Hematopoietic multipotent progenitor cell (in vitro differentiated cells): Measurements from ENCODE around the gene HSD3B2. TPM values are rescaled to one million over a fixed set of nuclear protein-coding genes. Genes with fewer than 3 reads are reported as not detected.
"Not testable (repeated sequence)": the region's sequence is repeated elsewhere in the genome, so short reads cannot be mapped to it uniquely, and the experiment has no call there.

Experiments used
- DNase-seq, 3 donors: peaks; one replicate each; pipeline ENCODE4 v3.0.0-alpha.2; 2011 to 2015; ENCODE audit warnings: low read depth in 2 of 3, low spot score in 2 of 3
- total RNA-seq: library from RNA; depleted of rRNA; stranded (reverse); fragments of >200 nt; gene quantifications from one replicate; pipeline ENCODE4 v1.2.3, GENCODE V29; 2012

The HSD3B2 gene
- not detected for total RNA-seq

DNA sequence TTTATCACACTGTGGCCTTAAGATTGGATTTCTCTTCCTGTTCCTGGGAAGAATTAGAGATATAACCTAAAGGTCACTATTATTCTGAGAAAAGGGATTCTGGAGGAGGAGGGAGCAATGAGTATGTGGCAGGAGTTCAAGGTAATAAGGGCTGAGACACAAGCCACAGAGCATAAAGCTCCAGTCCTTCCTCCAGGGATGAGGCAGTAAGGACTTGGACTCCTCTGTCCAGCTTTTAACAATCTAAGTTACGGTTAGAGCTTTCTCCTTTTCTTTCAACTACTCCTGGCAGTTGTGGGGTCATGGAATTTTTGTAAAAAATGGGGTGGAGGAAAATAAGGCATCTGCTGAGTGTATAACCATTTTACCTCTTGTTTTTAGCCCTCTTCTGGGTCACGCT is at the start of gene HSD3B2:
TSS of gene HSD3B2 (plus strand) at position 201 of the 400 bp plus-strand sequence. CDS start 270 bp downstream, outside the sequence.
- DNase-seq, result no peak

DNA sequence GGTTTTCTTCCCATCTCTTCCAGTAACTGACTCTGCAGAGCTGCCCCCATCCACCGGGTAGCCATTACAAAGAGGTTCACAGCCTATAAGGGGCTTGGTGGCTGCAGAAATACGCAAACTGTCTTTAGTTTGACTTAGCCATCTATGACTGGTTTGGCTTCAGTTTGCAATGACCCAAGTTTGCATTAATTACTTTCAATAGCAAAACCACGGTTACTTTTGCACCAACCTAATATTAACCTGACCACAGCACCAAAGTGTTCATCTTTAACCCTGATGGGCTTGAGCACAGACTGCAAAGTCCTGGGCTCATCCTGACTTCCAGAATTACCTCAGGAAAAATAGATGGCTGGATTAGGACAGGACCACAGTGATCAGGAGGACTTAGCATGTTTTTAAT is 48.5 kb upstream of the HSD3B2 start:
- no peak for DNase-seq

DNA sequence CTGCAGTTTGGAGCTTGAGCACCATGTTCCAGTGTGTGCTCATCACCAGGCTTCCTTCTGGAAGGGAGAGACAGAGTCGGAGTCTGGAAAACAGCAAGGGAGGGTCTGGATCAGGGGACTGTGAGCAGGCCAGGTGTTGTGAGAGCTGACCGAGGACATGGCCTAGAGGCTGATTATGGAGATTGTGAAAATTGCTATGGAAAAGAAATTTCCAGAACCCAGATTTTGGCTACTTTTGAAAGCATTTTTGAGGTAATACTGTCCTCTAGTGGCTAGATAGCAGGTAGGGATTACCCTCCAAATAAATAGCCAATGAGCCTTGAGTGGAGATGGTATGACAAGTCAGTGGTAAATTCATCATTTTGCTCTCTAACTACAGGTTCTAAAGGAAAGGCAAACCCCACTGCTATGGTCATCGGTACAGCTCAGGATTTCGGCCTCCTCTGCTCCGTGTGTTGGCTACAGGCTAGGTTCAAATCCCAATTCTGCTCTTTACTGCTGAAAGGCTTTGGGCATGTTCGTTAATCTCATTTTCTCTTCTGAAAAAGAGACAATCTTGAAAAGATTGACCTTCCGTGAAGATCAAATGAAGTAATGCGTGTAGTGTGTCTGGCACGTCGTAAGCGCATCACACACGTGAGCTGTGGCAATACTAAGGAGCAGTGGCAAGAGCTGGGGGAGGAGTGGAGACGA is 47.4 kb upstream of the HSD3B2 start:
- DNase-seq, result peak in 2 of 3 donors; percentile 1 to 28

DNA sequence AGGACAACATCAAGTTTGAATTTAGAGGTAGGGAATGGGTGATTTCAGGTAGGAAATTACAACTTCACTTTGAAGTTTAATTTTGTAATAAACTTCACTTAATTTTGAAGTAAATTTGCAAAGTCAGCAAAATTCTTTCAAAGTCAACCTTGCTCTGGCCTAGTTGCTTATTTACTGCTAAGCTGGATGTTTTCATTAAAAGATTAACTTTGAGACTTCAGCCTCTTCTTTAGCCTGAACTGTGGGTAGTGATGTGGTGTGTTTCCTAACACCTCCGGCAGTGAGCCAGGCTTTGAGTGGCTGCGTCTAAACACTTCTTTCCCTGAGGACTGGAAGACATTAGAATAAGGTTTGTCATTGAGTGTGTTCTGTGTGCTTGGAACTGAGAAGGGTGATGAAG is 46.4 kb upstream of the HSD3B2 start, which contains the start of gene HAO2:
TSS of gene HAO2 (plus strand) at position 232 of the 400 bp plus-strand sequence. CDS start 12,301 bp downstream, outside the sequence.
- no peak for DNase-seq

DNA sequence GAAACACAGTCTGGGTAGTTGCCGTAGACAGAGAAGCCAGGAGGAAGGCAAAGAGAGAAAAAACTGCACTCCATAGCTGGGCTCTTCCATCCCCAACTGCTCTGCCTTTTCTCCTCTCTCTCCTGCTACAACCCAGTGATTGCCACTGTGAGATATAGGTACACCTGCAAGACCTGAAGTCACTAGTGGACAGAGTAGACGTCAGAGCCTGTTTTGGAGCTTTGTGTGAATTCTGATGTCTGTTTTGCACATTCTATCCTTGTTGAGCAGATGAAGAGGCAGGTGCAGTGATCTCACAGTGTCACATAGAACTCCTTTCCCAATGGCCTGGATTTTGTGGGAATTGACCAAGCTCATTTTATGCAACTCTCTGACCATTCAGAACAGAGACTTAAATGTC is 44.2 kb upstream of the HSD3B2 start:
- DNase-seq, result no peak

DNA sequence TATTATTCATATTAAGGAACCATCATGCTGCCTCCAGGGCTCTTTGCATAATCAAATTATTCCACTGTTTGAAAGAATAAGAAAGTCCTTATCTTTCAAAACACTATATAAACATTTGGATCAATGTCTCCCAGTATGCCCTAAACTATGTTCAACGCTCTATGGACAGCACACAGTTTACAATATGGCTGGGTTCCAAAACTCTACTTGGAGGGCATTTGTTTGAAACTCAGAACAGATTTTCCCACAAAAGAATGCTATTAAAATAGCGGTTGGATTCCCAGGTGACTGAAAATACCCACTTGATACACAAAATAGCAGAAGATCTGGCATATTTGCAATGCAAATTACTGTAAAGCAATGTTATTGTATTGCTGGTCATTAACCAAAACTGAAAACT is 43.1 kb upstream of the HSD3B2 start:
- DNase-seq, result no peak

DNA sequence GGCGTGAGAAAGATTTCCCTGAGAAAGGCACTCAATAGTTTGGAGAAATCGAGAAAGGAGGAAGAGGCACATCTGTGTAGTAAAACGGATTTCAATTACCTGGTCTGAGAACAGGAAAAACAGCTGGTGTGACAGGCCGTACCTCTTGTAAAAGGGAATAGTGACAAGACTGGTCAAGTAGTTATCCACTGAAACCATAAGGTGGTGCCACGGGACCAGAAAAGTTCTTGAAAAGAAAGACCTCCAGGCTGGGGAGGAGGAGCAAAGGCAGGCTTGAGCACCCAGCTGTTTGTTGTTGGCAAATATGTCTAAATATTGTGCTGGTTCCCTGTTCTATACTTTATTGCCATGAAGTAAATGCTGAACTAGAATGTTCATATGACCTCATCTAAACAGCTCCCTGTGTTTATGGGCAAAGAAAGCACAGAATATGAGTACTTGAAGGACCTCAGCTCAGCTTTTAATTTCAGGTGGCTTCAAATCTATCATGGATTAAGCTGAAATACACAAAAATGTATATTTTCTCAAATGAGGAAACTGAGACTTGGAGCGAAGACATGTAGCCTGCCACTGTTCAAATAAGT is 42.4 kb upstream of the HSD3B2 start:
- peak in 2 of 3 donors; percentile 9 to 42 for DNase-seq

DNA sequence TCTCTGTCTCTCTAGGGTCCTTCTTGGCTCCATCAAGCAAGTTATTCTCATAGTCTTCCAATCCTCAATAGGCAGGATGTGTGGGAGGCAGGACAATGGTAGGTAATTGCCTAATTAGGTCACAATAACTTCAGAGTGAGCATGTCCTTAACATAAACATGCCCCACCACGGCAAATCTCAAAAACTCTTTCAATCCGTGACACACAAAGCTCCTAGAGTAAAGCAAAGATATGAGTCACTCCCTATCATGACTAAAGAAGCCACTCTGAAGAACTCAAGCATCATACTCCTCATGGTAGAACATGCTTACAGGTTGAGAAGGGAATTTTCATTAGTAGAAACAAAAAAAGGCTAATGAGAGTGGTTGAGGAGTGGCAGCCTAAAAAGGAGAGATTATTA is 41.5 kb upstream of the HSD3B2 start:
- DNase-seq, result no peak

DNA sequence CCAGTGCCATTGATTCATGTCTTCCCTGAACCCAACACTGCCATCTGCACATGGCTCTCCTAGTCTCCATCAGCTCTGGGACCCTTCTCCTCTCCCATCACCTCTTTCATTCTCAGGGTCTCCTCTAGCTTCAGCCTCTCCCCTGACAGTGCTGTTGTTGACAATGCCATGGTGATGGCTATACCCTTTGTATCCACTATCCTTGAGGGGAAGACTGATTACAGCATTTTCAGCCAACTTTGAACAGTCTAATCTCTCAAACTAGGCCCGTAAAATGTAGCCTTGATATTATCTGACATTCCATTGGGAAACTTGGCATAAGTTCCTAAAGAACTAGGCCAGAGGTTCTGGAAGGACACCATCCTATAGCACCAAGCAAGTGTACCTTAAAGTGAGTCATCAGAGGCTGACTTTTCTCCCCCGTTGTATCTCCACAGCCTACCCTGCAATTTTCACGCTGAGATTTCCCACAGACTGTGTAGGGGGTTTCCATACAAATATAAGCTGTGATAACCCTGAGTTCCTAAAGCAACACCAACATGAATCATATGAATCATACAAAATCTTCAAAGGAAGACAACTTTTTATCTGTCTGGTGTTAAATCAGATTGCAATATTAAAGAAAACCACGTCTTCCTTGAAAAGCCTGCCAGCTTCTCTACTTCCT is 40.6 kb upstream of the HSD3B2 start:
- no peak for DNase-seq

DNA sequence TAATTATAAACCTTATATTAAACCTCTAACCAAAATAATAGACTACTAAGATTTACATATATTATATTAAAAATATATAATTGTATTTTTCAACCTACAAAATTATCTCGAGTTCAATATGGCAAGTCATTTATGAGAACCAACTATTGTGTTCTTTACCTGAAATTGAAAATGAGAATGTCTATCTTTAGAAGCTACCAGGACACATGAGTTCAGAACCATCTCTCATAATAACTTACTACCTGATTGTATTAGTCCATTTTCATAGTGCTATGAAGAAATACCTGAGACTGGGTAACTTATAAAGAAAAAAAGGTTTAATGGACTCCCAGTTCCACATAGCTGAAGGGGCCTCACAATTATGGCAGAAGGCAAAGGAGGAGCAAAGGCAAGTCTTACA is 39.6 kb upstream of the HSD3B2 start:
- DNase-seq, result no peak

DNA sequence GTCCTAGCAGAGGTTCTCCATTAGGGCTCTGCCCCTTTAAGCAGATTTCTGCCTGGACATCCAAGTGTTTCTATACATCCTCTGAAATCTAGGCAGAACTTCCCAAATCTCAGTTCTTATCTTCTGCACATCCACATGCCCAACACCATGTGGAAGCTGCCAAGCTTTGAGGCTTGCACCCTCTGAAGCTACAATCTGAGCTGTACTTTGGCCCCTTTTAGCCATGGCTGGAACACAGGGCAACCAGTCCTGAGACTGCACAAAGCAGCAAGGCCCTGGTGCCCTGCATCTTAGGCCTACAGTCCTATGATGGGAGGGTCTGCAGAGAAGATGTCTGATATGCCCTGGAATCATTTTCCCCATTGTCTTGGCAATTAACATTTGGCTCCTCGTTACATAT is 38.4 kb upstream of the HSD3B2 start:
- no peak for DNase-seq

DNA sequence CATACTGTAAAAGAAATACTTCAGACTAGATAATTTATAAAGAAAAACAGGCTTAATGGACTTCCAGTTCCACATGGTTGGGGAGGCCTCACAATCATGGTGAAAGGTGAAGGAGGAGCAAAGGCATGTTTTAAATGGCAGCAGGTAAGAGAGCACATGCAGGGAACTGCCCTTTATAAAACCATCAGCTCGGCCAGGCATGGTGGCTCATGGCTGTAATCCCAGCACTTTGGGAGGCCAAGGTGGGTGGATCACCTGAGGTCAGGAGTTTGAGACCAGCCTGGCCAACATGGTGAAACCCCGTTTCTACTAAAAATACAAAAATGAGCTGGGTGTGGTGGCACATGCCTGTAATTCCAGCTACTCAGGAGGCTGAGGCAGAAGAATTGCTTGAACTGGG is 37.4 kb upstream of the HSD3B2 start:
- DNase-seq, result not testable (repeated sequence)

DNA sequence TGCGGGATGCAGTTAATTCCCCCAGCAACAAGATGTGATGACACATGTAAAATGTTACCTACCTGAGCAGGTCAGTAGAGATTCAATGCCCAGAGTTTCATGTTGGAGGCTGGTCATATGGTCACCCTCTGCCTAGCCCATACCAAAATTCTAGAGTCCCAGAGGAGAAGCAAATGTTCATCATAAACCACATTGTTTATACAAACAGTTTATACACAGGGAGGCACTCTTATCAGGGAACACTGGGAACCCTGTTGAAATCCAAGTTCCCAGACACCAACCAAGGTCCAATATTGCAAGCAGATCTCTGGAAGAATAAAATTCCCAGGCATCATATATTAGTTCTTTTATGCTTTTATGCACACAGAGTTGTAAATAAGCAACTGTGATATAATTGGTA is 35.8 kb upstream of the HSD3B2 start:
- DNase-seq, result no peak

DNA sequence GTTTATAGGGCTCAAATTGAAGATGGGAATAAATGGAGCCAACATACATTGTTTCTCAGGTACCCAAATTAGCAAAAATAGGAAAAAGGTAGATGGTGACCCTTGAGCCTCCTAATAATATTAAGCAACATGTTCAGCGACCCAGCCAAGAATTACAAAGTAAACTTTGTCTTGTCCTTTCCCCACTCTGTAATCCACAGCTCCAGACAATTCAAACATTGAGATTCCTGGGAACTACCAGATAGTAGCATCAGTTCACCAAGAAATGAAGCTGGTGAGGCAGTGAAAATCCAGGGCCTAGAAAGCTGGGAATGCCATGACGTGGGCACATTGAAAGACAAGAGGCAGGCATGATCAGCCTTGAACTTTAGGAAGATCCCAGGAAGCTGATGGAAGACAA is 34.6 kb upstream of the HSD3B2 start:
- no peak for DNase-seq

DNA sequence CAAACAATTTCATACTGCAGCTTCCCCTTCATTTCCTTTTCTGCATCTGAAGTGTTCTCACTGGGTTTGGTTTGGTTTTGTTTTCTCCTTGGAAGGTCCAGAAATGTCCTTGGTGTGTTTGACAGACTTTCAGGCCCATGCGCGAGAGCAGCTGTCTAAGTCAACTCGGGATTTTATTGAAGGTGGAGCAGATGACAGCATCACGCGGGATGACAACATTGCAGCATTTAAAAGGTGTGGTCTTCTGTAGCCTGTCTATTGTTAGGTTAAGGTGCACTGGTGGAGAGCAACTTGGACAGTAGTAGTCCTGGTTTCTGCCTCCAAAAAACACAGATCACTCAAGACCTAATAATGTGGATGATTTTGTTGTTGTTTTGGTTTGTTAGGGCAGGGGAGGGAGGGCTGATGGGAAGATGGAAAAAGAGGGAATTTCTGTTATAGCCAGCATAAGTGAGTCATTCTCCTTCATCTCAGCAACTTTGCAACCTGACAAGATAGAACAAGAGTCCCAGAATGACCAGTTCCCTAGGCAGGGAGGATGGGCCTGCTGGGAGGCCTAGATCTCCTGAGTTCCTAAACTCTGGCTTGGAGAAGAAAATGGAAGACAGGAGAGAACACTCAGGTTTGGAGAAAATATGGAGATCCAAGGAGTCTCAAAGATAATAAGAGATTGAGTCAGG is 33.8 kb upstream of the HSD3B2 start:
- DNase-seq, result no peak

DNA sequence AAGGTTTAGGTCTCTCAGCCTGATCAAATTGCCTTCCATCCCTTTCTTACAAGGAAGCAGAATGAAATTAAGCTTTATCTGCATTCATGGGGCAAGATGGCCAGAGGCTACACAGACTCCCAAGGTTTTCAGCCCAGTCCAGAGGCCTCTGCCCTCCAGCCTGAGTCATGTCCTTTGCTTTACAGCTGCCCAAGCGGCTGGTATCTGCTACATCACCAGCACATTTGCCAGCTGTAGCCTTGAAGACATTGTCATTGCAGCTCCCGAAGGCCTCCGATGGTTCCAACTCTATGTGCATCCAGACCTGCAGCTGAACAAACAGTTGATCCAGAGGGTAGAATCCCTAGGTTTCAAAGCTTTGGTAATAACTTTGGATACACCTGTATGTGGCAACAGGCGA is 30.4 kb upstream of the HSD3B2 start:
- DNase-seq, result no peak

DNA sequence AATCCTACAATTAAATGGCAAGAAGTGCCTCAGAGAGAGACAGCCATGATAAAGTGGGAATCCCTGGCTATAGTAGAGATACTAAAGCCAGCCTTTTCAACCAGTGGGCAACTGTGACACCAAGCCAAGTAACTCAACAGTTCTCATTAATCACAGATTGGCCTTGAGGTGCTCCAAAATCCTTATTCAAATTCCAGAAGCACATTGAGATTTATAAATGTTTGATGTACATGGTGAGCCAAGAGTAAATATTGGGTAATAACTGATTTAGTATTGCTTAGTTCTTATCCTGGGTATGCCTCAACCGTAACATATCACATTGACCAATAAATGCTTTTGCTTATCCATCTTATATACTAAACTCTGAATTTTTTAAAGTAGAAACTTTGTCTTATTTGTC is 29.3 kb upstream of the HSD3B2 start:
- no peak for DNase-seq

DNA sequence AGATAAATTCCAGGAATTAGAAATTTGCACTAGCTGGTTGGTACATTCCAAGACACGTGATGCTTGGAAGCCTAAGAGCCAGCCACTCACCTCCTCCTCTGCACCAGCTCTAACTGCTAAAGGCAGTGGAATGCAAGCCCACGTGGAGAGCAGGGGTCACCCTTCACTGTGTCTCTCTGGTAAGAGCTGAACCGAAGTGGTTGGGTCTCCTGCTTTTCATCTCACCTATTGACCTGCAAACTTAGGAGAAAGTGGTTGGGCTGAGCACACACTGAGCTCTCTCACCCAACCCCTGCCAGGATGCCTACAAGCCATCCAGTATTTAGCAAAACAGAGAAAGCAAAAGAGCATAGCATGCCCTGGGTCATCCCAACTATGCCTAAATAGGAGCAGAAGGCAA is 27.1 kb upstream of the HSD3B2 start:
- DNase-seq, result no peak

DNA sequence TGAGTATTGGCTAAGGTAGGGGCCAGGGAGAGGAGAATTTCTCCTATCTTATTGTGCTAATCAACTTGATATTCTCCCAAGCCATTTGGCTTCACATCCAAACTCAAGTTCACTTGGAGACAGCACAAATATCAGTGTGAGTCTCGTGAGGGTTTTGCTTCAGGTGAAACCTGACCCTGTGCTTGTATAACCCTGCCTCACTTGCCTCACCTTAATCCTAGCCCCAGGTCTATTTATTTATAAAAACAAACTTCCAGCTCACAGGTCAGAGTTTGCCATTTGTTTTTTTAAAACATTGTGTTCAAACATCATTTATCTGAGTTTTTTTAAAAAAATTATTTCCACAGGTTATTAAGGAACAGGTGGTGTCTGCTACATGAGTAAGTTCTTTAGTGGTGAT is 26.5 kb upstream of the HSD3B2 start:
- DNase-seq, result no peak

DNA sequence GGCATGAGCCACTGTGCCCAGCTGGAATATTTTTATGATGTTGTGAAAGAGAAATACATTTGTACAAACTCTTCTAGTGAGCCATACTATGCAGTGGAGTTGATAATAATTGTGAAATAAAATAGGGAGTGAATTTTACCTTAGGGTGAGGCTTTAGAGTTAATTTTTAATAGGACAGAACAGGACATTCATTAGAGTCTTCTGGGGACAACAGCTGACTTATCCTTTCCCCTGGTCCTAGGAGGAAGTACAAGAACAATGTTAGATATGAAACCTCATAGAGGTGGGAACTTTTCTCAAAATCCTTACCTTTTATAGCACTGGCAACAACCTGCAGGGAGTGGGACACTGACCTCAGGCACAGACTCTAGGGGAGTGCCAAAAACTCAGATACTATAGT is 24.4 kb upstream of the HSD3B2 start:
- DNase-seq, result no peak

DNA sequence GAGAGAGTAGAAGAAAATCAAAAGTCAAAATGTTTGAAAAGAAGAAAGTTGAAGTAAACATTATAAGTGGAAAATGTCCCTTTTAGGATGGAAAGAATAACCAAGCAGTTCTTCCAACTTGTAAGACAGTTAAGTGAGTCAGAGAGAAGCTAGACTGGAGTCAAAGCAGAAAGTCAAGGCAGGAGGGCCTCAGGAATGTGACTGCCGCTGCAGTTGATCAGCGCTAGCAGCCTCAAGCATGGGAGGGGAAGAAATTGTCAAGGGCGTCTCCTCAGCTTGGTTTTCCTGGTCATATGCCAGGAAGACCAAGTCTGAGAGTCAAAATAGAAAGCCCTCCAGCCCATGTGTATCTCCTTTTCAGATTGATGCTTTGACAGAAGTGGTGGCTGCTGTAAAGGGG is 23.2 kb upstream of the HSD3B2 start:
- no peak for DNase-seq

DNA sequence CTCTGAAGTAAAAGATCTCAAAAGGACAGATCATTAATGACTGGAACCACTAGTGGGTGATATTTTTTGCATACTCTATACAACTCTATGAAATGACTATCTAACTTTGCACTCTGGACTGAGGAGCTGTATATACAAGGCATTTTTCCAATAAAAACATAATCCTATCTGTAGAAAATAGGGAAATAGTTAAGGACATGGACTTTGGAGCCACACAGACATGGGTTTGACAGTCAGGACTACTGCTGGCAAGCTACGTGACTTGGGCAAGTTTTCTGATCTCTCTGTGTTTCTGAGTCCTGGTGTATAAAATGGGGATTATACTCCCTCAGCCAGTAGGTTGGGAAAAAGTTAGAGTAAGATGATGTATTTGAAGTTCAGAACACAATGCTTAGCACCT is 20.9 kb upstream of the HSD3B2 start:
- no peak for DNase-seq
